Esophagus muscularis mucosa (tissue), 4 donors: Measurements from ENCODE around the gene SAMD4A.

Experiments
- CTCF ChIP-seq, 3 experiments: fragments of 200-600 bp in 2 of 3; fragments of 450-650 bp in 1 of 3; sonication (generic) in 2 of 3; IDR thresholded peaks; one replicate each; pipeline ENCODE4 v1.5.1; 2017 to 2019; ENCODE audit warnings: antibody characterized with exemption in 3 of 3, mild to moderate bottlenecking in 2 of 3, moderate library complexity in 1 of 3
- EP300 ChIP-seq: sonication (generic); formaldehyde crosslinking; IDR thresholded peaks from one replicate; pipeline ENCODE4 v1.6.1; 2017; ENCODE audit warnings: antibody characterized with exemption
- POLR2A ChIP-seq: fragments of 450-650 bp; IDR thresholded peaks from one replicate; pipeline ENCODE4 v1.6.1; 2017; ENCODE audit warnings: antibody characterized with exemption, moderate library complexity, mild to moderate bottlenecking, low read depth
- POLR2AphosphoS5 ChIP-seq, 2 donors: sonication (generic); formaldehyde crosslinking; IDR thresholded peaks; one replicate each; pipeline ENCODE4 v1.6.1; 2017; ENCODE audit warnings: antibody characterized with exemption in 2 of 2

GRCh38 chr14:54769951-54770863 lies 203.3 kb downstream of the SAMD4A start:
- TF ChIP-seq CTCF (IDR thresholded peaks at IDR 0.05) (no peak), EP300 (no peak), POLR2AphosphoS5 (IDR thresholded peaks at IDR 0.05) (peak in 1 of 2 donors; percentile 13), POLR2A (no peak)
